GM18507 (cell line): ENCODE data around the gene IL12RB2.
A peak's percentile ranks its signal among the peaks of the same experiment; 100 is the strongest.

Source experiments
- DNase-seq: peaks from one replicate; pipeline ENCODE4 v3.0.0; 2011; ENCODE audit warnings: low read depth; ENCODE audit not compliant: insufficient read length; ENCODE audit errors: extremely low spot score
- FAIRE-seq: peaks from 2 replicates; lab custom pipeline; 2011; peaks lifted over from hg19 to GRCh38; lab: Jason Lieb, UNC

IL12RB2 gene

GRCh38 chr1:67307251-67308060, at the start of gene IL12RB2:
Gene IL12RB2, plus strand, starts transcription at chr1:67307873. Its CDS starts 12,496 bp downstream, at chr1:67320369.
- DNase-seq (no peak), FAIRE-seq (peak; percentile 38)

GRCh38 chr1:67261680-67262079, 46.0 kb upstream of the IL12RB2 start:
- FAIRE-seq (no peak), DNase-seq (no peak)

- FAIRE-seq: no peak
- DNase-seq: no peak
These were observed 44.9 kb upstream of the IL12RB2 start for GRCh38 chr1:67262735-67263134.

GRCh38 chr1:67264152-67264551, 43.5 kb upstream of the IL12RB2 start:
- DNase-seq: no peak
- FAIRE-seq: no peak

GRCh38 chr1:67264899-67265298, 42.8 kb upstream of the IL12RB2 start:
- DNase-seq (no peak), FAIRE-seq (peak; percentile 69)

- FAIRE-seq (no peak), DNase-seq (no peak)
These were observed 38.6 kb upstream of the IL12RB2 start for GRCh38 chr1:67269061-67269460.

GRCh38 chr1:67270541-67270940, 37.1 kb upstream of the IL12RB2 start:
- FAIRE-seq: no peak

GRCh38 chr1:67273591-67273990, 34.1 kb upstream of the IL12RB2 start:
- DNase-seq (no peak), FAIRE-seq (no peak)

More at GRCh38 chr1:67270541-67270940, 37.1 kb upstream of the IL12RB2 start:
- DNase-seq: no peak

- FAIRE-seq (peak; percentile 56), DNase-seq (no peak)
These were observed 32.9 kb upstream of the IL12RB2 start for GRCh38 chr1:67274623-67275325.

- DNase-seq: no peak
- FAIRE-seq: no peak
These were observed 27.0 kb upstream of the IL12RB2 start for GRCh38 chr1:67280696-67281095.

- no peak for DNase-seq
- no peak for FAIRE-seq
These were observed 26.4 kb upstream of the IL12RB2 start for GRCh38 chr1:67281244-67281643.

GRCh38 chr1:67285780-67286488, 21.7 kb upstream of the IL12RB2 start:
- FAIRE-seq (peak; percentile 63), DNase-seq (no peak)

GRCh38 chr1:67290236-67290635, 17.4 kb upstream of the IL12RB2 start:
- no peak for FAIRE-seq
- no peak for DNase-seq

GRCh38 chr1:67294836-67295617, 12.6 kb upstream of the IL12RB2 start:
- DNase-seq (no peak), FAIRE-seq (no peak)

- DNase-seq (no peak), FAIRE-seq (no peak)
These were observed 8.9 kb upstream of the IL12RB2 start for GRCh38 chr1:67298762-67299161.

GRCh38 chr1:67299296-67299695, 8.4 kb upstream of the IL12RB2 start:
- FAIRE-seq (no peak), DNase-seq (no peak)

GRCh38 chr1:67300561-67300960, 7.1 kb upstream of the IL12RB2 start:
- no peak for DNase-seq
- FAIRE-seq: no peak

GRCh38 chr1:67304023-67304422, 3.6 kb upstream of the IL12RB2 start:
- no peak for FAIRE-seq

GRCh38 chr1:67306547-67306946, 1.1 kb upstream of the IL12RB2 start:
- FAIRE-seq (no peak), DNase-seq (no peak)

More at GRCh38 chr1:67304023-67304422, 3.6 kb upstream of the IL12RB2 start:
- DNase-seq: no peak
